ENCODE results near the gene FBP2. TPM values are rescaled to one million over a fixed set of nuclear protein-coding genes. Genes with fewer than 3 reads are reported as not detected.

FBP2 gene
- total and polyA plus RNA-seq, 2 donors (not counting 1 experiment from before 2014, with no cell fraction given) = not detected

DNA sequence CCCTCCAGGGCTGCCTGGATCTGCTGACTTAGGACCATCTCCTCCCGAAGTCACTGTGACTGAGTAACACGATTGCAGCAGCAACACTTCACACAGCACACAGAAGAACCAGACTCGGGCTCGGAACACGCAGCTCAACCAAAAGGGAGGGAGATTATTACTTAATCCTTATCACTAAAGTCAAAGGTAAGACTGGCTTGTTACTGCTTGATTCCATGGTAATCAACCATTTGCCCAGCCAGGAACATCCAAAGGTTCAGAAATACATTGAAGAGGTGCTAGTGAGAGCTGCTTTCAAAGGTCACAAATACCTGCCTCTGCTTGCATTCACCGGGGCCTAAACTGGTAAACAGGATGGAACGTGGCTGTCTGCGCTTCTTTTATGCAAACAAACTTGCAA is 38.0 kb upstream of the FBP2 start:
- Histone ChIP-seq H3K4me2 (replicated peaks; ENCODE audit: low read depth, low read length, poor library complexity, severe bottlenecking) (no peak overlapping the region), H3K4me3 (ENCODE audit: control extremely low read depth in 1 of 5, extremely low read depth in 1 of 5, insufficient read depth in 1 of 5, low read depth in 2 of 5, low read length in 4 of 5) (no peak overlapping the region), H2AFZ (ENCODE audit: insufficient read depth, low read depth, low read length, poor library complexity, severe bottlenecking) (no peak overlapping the region), H4K20me1 (ENCODE audit: control insufficient read depth, insufficient read depth, low read length, poor library complexity, severe bottlenecking) (no peaks in the 10 kb centered on the region), H3K27me3 (replicated peaks in 1 of 4; ENCODE audit: control extremely low read depth in 1 of 4, control insufficient read depth in 3 of 4, insufficient read depth in 4 of 4, low read length in 3 of 4) (peaks cover 0 to 6% (median 0%) of the 10 kb centered on the region in 4 experiments), H3K36me3 (replicated peaks in 1 of 2; ENCODE audit: control extremely low read depth in 1 of 2, control insufficient read depth in 1 of 2, extremely low read depth in 1 of 2, insufficient read depth in 2 of 2, low read length in 1 of 2) (no peaks in the 10 kb centered on the region), H3K27ac (ENCODE audit: low read length in 2 of 2) (no peak overlapping the region), H3K9ac (ENCODE audit: low read length) (no peak overlapping the region), H3K4me1 (ENCODE audit: control insufficient read depth in 2 of 2, insufficient read depth in 2 of 2, low read length in 2 of 2) (no peaks in the 10 kb centered on the region), H3K79me2 (ENCODE audit: control insufficient read depth, insufficient read depth, low read length) (no peaks in the 10 kb centered on the region), H3K9me3 (ENCODE audit: control extremely low read depth in 1 of 3, control insufficient read depth in 2 of 3, insufficient read depth in 1 of 3, low read length in 2 of 3) (no peaks in the 10 kb centered on the region)
- Mint-ChIP-seq H3K27ac (no peak overlapping the region), H3K4me3 (no peak overlapping the region), H3K27me3 (peaks cover 21% of the 10 kb centered on the region), H3K4me1 (no peaks in the 10 kb centered on the region), H3K9me3 (ENCODE audit: insufficient read depth) (no peaks in the 10 kb centered on the region)
- ChIA-PET POLR2A (no interaction called here), CTCF (no interaction called here)
- DNase-seq (no peak), ATAC-seq (ENCODE audit: low read depth) (no peak)
- intact Hi-C loops (cut with micrococcal nuclease) = no loop called here
- TF ChIP-seq, protein P1, sequence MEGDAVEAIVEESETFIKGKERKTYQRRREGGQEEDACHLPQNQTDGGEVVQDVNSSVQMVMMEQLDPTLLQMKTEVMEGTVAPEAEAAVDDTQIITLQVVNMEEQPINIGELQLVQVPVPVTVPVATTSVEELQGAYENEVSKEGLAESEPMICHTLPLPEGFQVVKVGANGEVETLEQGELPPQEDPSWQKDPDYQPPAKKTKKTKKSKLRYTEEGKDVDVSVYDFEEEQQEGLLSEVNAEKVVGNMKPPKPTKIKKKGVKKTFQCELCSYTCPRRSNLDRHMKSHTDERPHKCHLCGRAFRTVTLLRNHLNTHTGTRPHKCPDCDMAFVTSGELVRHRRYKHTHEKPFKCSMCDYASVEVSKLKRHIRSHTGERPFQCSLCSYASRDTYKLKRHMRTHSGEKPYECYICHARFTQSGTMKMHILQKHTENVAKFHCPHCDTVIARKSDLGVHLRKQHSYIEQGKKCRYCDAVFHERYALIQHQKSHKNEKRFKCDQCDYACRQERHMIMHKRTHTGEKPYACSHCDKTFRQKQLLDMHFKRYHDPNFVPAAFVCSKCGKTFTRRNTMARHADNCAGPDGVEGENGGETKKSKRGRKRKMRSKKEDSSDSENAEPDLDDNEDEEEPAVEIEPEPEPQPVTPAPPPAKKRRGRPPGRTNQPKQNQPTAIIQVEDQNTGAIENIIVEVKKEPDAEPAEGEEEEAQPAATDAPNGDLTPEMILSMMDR (IDR thresholded peaks at IDR 0.05) = no peak
- WGBS (ENCODE audit: insufficient coverage) = 71% methylated on average over 1 of the region's 8 CpGs

DNA sequence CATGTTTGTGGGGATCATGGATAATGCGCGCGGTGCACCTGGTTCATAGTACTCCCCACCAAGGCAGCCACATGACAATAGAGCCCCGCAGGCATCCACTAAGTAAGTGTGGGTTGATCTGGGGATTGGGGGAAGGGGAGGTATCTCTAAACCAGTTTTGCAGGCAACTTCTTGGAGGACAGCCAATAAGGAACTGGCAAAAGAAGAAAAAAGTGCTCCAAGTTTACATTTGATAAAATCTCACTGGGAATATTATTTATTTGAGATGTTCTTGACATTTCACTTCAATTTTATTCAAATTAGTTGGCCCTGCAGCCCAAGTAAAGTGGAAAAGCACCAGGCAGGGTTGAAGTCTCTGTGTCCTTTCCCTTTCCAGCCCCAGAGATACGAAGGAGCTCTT is 37.2 kb upstream of the FBP2 start:
- 71% methylated on average over 1 of the region's 5 CpGs for WGBS (ENCODE audit: insufficient coverage)
- TF ChIP-seq, protein P1 (IDR thresholded peaks at IDR 0.05) = no peak
- no peak for TF ChIP-seq EZH2 (IDR thresholded peaks at IDR 0.05; ENCODE audit: borderline replicate concordance, insufficient read depth, low read depth, low read length, poor library complexity, severe bottlenecking)
- no peaks in the 10 kb centered on the region for H3K79me2 ChIP-seq (ENCODE audit: control insufficient read depth, insufficient read depth, low read length)
- POLR2A ChIA-PET = no interaction called here
- no peaks in the 10 kb centered on the region for H3K4me1 ChIP-seq (ENCODE audit: control insufficient read depth in 2 of 2, insufficient read depth in 2 of 2, low read length in 2 of 2)
- peaks cover 0 to 6% (median 0%) of the 10 kb centered on the region in 4 experiments for H3K27me3 ChIP-seq (replicated peaks in 1 of 4; ENCODE audit: control extremely low read depth in 1 of 4, control insufficient read depth in 3 of 4, insufficient read depth in 4 of 4, low read length in 3 of 4)
- no peaks in the 10 kb centered on the region for H4K20me1 ChIP-seq (ENCODE audit: control insufficient read depth, insufficient read depth, low read length, poor library complexity, severe bottlenecking)
- H3K36me3 ChIP-seq (replicated peaks in 1 of 2; ENCODE audit: control extremely low read depth in 1 of 2, control insufficient read depth in 1 of 2, extremely low read depth in 1 of 2, insufficient read depth in 2 of 2, low read length in 1 of 2) = no peaks in the 10 kb centered on the region
- intact Hi-C loops (cut with micrococcal nuclease) = no loop called here
- DNase-seq = no peak
- Mint-ChIP-seq H3K4me3 (no peak overlapping the region), H3K4me1 (no peaks in the 10 kb centered on the region), H3K27me3 (peaks cover 21% of the 10 kb centered on the region), H3K27ac (no peak overlapping the region), H3K9me3 (ENCODE audit: insufficient read depth) (no peaks in the 10 kb centered on the region)
- no peak overlapping the region for H2AFZ ChIP-seq (ENCODE audit: insufficient read depth, low read depth, low read length, poor library complexity, severe bottlenecking)
- no peaks in the 10 kb centered on the region for H3K9me3 ChIP-seq (ENCODE audit: control extremely low read depth in 1 of 3, control insufficient read depth in 2 of 3, insufficient read depth in 1 of 3, low read length in 2 of 3)
- CTCF ChIA-PET = no interaction called here
- no peak overlapping the region for H3K4me3 ChIP-seq (ENCODE audit: control extremely low read depth in 1 of 5, extremely low read depth in 1 of 5, insufficient read depth in 1 of 5, low read depth in 2 of 5, low read length in 4 of 5)
- no peak for ATAC-seq (ENCODE audit: low read depth)
- H3K9ac ChIP-seq (ENCODE audit: low read length) = no peak overlapping the region
- no peak overlapping the region for H3K27ac ChIP-seq (ENCODE audit: low read length in 2 of 2)
- no peak overlapping the region for H3K4me2 ChIP-seq (replicated peaks; ENCODE audit: low read depth, low read length, poor library complexity, severe bottlenecking)

Measured in B cell (primary cell).